ENCODE measurements around the gene CXCL9. TPM values are rescaled to one million over a fixed set of nuclear protein-coding genes. Genes with fewer than 3 reads are reported as not detected.
A peak's percentile ranks its signal among the peaks of the same experiment; 100 is the strongest.
"Not testable (repeated sequence)": the region's sequence is repeated elsewhere in the genome, so short reads cannot be mapped to it uniquely, and the experiment has no call there.

Gene CXCL9
- total RNA-seq, 1 experiment from 2014 or later: not detected

DNA sequence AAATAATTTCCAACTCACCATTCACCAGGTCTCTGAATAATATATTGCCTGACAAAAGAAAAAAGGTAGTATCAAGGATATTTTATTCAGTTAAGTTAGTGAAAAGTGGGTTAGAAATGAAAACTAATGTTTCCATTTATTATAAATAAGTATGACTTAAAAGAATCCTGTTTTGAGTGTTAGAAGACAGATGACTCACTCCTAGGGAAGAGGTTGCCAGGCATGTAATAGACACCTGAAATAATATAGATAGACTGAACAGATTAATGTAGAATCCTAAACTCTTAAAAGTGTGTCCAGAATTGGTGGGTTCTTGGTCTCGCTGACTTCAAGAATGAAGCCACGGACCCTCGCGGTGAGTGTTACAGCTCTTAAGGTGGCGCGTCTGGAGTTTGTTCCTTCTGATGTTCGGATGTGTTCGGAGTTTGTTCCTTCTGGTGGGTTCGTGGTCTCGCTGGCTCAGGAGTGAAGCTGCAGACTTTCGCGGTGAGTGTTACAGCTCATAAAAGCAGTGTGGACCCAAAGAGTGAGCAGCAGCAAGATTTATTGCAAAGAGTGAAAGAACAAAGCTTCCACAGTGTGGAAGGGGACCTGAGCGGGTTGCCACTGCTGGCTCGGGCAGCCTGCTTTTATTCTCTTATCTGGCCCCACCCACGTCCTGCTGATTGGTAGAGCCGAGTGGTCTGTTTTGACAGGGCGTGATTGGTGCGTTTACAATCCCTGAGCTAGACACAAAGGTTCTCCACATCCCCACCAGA is 35.1 kb upstream of the CXCL9 start:
- H3K36me3 ChIP-seq (ENCODE audit: insufficient read depth, low read length); H3K4me3 ChIP-seq (ENCODE audit: low read length); H3K9ac ChIP-seq (ENCODE audit: low read length); H3K27me3 ChIP-seq (ENCODE audit: low read length); H3K4me2 ChIP-seq (ENCODE audit: low read depth, low read length, poor library complexity, severe bottlenecking); DNase-seq; H2AFZ ChIP-seq (ENCODE audit: low read length); H3K27ac ChIP-seq (ENCODE audit: low read length); H4K20me1 ChIP-seq (ENCODE audit: insufficient read depth, low read depth, low read length); H3K9me3 ChIP-seq (ENCODE audit: low read length); H3K9me2 ChIP-seq (replicated peaks; ENCODE audit: insufficient read depth, low read length); H3K4me1 ChIP-seq (ENCODE audit: low read length); H3K79me2 ChIP-seq (ENCODE audit: low read length): not testable (repeated sequence)

GRCh38 chr4:76036855-76037254 is 29.5 kb upstream of the CXCL9 start:
- no peaks in the 10 kb centered on the region for H3K36me3 ChIP-seq (ENCODE audit: insufficient read depth, low read length)
- no peaks in the 10 kb centered on the region for H3K9me3 ChIP-seq (ENCODE audit: low read length)
- no peak overlapping the region for H3K4me2 ChIP-seq (ENCODE audit: low read depth, low read length, poor library complexity, severe bottlenecking)
- DNase-seq: no peak
- H2AFZ ChIP-seq (ENCODE audit: low read length): no peak overlapping the region
- peaks cover 19% of the 10 kb centered on the region for H3K4me1 ChIP-seq (ENCODE audit: low read length)
- no peaks in the 10 kb centered on the region for H4K20me1 ChIP-seq (ENCODE audit: insufficient read depth, low read depth, low read length)
- H3K79me2 ChIP-seq (ENCODE audit: low read length): no peaks in the 10 kb centered on the region
- H3K27ac ChIP-seq (ENCODE audit: low read length): no peak overlapping the region
- H3K9ac ChIP-seq (ENCODE audit: low read length): no peak overlapping the region
- no peaks in the 10 kb centered on the region for H3K27me3 ChIP-seq (ENCODE audit: low read length)
- no peak overlapping the region for H3K4me3 ChIP-seq (ENCODE audit: low read length)
- H3K9me2 ChIP-seq (replicated peaks; ENCODE audit: insufficient read depth, low read length): no peaks in the 10 kb centered on the region

GRCh38 chr4:76035799-76036380 is 28.6 kb upstream of the CXCL9 start, which contains the start of gene CXCL11:
Gene CXCL11 (minus strand): TSS chr4:76036070. CDS start chr4:76035987, 83 bp downstream.
- H3K4me2 ChIP-seq (ENCODE audit: low read depth, low read length, poor library complexity, severe bottlenecking): peak within 1 kb of the TSS; percentile 49

DNA sequence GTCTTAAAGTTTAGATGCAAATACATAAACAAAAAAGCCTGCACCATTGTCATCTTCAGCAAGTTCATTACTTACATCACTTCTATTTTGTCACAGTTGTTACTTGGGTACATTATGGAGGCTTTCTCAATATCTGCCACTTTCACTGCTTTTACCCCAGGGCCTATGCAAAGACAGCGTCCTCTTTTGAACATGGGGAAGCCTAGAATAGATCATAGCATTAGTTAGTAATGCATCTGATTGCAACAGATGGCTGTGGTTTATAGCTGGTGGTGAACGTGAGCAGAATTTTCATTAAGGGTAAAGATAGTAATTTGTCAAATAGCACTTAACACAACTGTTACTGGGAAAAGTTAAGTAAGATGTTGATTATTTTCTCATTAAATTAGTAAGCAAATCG is 27.8 kb upstream of the CXCL9 start:
- no peak overlapping the region for H2AFZ ChIP-seq (ENCODE audit: low read length)
- H3K79me2 ChIP-seq (ENCODE audit: low read length): no peaks in the 10 kb centered on the region
- H3K36me3 ChIP-seq (ENCODE audit: insufficient read depth, low read length): no peaks in the 10 kb centered on the region
- H4K20me1 ChIP-seq (ENCODE audit: insufficient read depth, low read depth, low read length): no peaks in the 10 kb centered on the region
- H3K4me3 ChIP-seq (ENCODE audit: low read length): 0 out of 2 replicates have a peak overlapping the region, but pooled peaks have one; percentile 24
- H3K27me3 ChIP-seq (ENCODE audit: low read length): no peaks in the 10 kb centered on the region
- peak overlapping the region; percentile 49 for H3K4me2 ChIP-seq (ENCODE audit: low read depth, low read length, poor library complexity, severe bottlenecking)
- peak overlapping the region; percentile 60; the same call in 1 of the 2 replicates for H3K27ac ChIP-seq (ENCODE audit: low read length)
- no peak overlapping the region; the same call in 1 of the 2 replicates for H3K9ac ChIP-seq (ENCODE audit: low read length)
- H3K4me1 ChIP-seq (ENCODE audit: low read length): peaks cover 19% of the 10 kb centered on the region
- no peaks in the 10 kb centered on the region for H3K9me2 ChIP-seq (replicated peaks; ENCODE audit: insufficient read depth, low read length)
- DNase-seq: peak; percentile 74
- H3K9me3 ChIP-seq (ENCODE audit: low read length): no peaks in the 10 kb centered on the region

More at GRCh38 chr4:76035799-76036380, 28.6 kb upstream of the CXCL9 start, which contains the start of gene CXCL11:
- Histone ChIP-seq H3K9me3 (ENCODE audit: low read length) (no peaks in the 10 kb centered on the region), H3K9me2 (replicated peaks; ENCODE audit: insufficient read depth, low read length) (no peaks in the 10 kb centered on the region), H3K36me3 (ENCODE audit: insufficient read depth, low read length) (no peaks in the 10 kb centered on the region), H4K20me1 (ENCODE audit: insufficient read depth, low read depth, low read length) (no peaks in the 10 kb centered on the region), H2AFZ (ENCODE audit: low read length) (no peak within 1 kb of the TSS; the same call in 1 of the 2 replicates), H3K4me1 (ENCODE audit: low read length) (peaks cover 19% of the 10 kb centered on the region), H3K79me2 (ENCODE audit: low read length) (no peaks in the 10 kb centered on the region), H3K4me3 (ENCODE audit: low read length) (0 out of 2 replicates have a peak within 1 kb of the TSS, but pooled peaks have one; percentile 24), H3K9ac (ENCODE audit: low read length) (no peak within 1 kb of the TSS; the same call in 1 of the 2 replicates), H3K27me3 (ENCODE audit: low read length) (no peaks in the 10 kb centered on the region), H3K27ac (ENCODE audit: low read length) (peak within 1 kb of the TSS; percentile 60; the same call in 1 of the 2 replicates)
- DNase-seq: no peak

DNA sequence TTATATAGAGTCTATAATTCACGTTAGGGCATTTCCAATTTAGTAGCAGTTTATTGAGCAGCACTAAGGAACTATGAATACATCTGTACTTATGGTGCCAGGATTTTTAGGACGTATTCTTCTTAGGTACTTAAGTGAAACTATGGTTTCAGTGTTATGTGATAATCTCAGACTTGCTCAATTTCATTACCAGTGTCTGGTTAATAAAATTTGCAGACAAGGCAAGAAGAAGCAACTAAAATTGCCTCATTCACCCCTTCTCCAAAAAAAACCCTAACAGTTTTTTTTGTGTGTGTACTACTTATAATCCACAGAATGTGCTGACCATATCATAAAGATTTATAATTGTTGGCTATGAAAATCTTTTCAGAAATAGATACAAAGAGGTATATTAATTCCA is 22.0 kb upstream of the CXCL9 start:
- Histone ChIP-seq H3K9me2 (replicated peaks; ENCODE audit: insufficient read depth, low read length) (no peaks in the 10 kb centered on the region), H3K79me2 (ENCODE audit: low read length) (no peaks in the 10 kb centered on the region), H2AFZ (ENCODE audit: low read length) (no peak overlapping the region), H3K27me3 (ENCODE audit: low read length) (no peaks in the 10 kb centered on the region), H3K9me3 (ENCODE audit: low read length) (no peaks in the 10 kb centered on the region), H3K27ac (ENCODE audit: low read length) (no peak overlapping the region), H3K36me3 (ENCODE audit: insufficient read depth, low read length) (no peaks in the 10 kb centered on the region), H3K4me3 (ENCODE audit: low read length) (no peak overlapping the region), H3K9ac (ENCODE audit: low read length) (no peak overlapping the region), H3K4me1 (ENCODE audit: low read length) (peaks cover 6% of the 10 kb centered on the region), H4K20me1 (ENCODE audit: insufficient read depth, low read depth, low read length) (no peaks in the 10 kb centered on the region), H3K4me2 (ENCODE audit: low read depth, low read length, poor library complexity, severe bottlenecking) (no peak overlapping the region)
- no peak for DNase-seq

DNA sequence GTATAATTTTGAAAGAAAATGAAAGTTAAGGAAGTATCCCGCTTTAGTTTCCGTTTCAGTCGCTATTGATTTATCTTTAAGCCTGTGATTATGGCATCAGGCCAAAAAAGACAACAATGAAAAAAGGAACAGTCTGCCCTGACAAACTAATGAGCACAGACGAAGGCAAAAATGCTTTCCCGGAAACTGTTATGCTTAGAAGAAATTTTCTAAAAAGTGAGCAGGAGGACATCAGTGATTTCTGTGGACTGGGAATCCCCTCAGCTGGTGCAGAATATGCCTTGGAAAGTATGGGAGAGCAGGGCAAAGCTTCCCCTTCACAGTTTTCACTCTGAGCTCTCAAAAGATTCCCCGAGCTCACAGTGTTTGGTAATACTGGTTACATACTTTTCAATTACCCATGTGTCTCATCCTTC is 21.0 kb upstream of the CXCL9 start:
- Histone ChIP-seq H3K27me3 (ENCODE audit: low read length) (no peaks in the 10 kb centered on the region), H3K79me2 (ENCODE audit: low read length) (no peaks in the 10 kb centered on the region), H4K20me1 (ENCODE audit: insufficient read depth, low read depth, low read length) (no peaks in the 10 kb centered on the region), H3K9me3 (ENCODE audit: low read length) (no peaks in the 10 kb centered on the region), H2AFZ (ENCODE audit: low read length) (no peak overlapping the region), H3K9me2 (replicated peaks; ENCODE audit: insufficient read depth, low read length) (no peaks in the 10 kb centered on the region), H3K36me3 (ENCODE audit: insufficient read depth, low read length) (no peaks in the 10 kb centered on the region), H3K4me1 (ENCODE audit: low read length) (peaks cover 6% of the 10 kb centered on the region), H3K27ac (ENCODE audit: low read length) (no peak overlapping the region), H3K9ac (ENCODE audit: low read length) (no peak overlapping the region), H3K4me2 (ENCODE audit: low read depth, low read length, poor library complexity, severe bottlenecking) (peak overlapping the region; percentile 20), H3K4me3 (ENCODE audit: low read length) (no peak overlapping the region)
- DNase-seq: no peak

GRCh38 chr4:76024065-76024464 is 16.8 kb upstream of the CXCL9 start:
- no peak overlapping the region for H3K9ac ChIP-seq (ENCODE audit: low read length)

GRCh38 chr4:76023389-76023788 is 16.1 kb upstream of the CXCL9 start, which contains the start of gene CXCL10:
Gene CXCL10 (minus strand): TSS chr4:76023497. CDS start chr4:76023431, 66 bp downstream.
- H3K79me2 ChIP-seq (ENCODE audit: low read length): no peaks in the 10 kb centered on the region
- H3K27me3 ChIP-seq (ENCODE audit: low read length): no peaks in the 10 kb centered on the region

More at GRCh38 chr4:76024065-76024464, 16.8 kb upstream of the CXCL9 start:
- Histone ChIP-seq H3K79me2 (ENCODE audit: low read length) (no peaks in the 10 kb centered on the region), H3K4me2 (ENCODE audit: low read depth, low read length, poor library complexity, severe bottlenecking) (no peak overlapping the region), H3K36me3 (ENCODE audit: insufficient read depth, low read length) (no peaks in the 10 kb centered on the region), H3K27me3 (ENCODE audit: low read length) (no peaks in the 10 kb centered on the region), H4K20me1 (ENCODE audit: insufficient read depth, low read depth, low read length) (no peaks in the 10 kb centered on the region), H3K9me3 (ENCODE audit: low read length) (no peaks in the 10 kb centered on the region), H3K4me1 (ENCODE audit: low read length) (peaks cover 6% of the 10 kb centered on the region), H3K27ac (ENCODE audit: low read length) (no peak overlapping the region), H2AFZ (ENCODE audit: low read length) (no peak overlapping the region), H3K9me2 (replicated peaks; ENCODE audit: insufficient read depth, low read length) (no peaks in the 10 kb centered on the region), H3K4me3 (ENCODE audit: low read length) (no peak overlapping the region)
- no peak for DNase-seq

More at GRCh38 chr4:76023389-76023788, 16.1 kb upstream of the CXCL9 start, which contains the start of gene CXCL10:
- Histone ChIP-seq H3K4me1 (ENCODE audit: low read length) (peaks cover 2% of the 10 kb centered on the region), H3K4me3 (ENCODE audit: low read length) (no peak within 1 kb of the TSS), H3K9me2 (replicated peaks; ENCODE audit: insufficient read depth, low read length) (no peaks in the 10 kb centered on the region), H3K4me2 (ENCODE audit: low read depth, low read length, poor library complexity, severe bottlenecking) (no peak within 1 kb of the TSS), H3K9ac (ENCODE audit: low read length) (no peak within 1 kb of the TSS), H4K20me1 (ENCODE audit: insufficient read depth, low read depth, low read length) (no peaks in the 10 kb centered on the region), H2AFZ (ENCODE audit: low read length) (no peak within 1 kb of the TSS), H3K27ac (ENCODE audit: low read length) (no peak within 1 kb of the TSS), H3K9me3 (ENCODE audit: low read length) (no peaks in the 10 kb centered on the region), H3K36me3 (ENCODE audit: insufficient read depth, low read length) (no peaks in the 10 kb centered on the region)
- DNase-seq: no peak

Measured in Karpas-422 (cell line).